Measurements from ENCODE around the gene FBXW11. TPM values are rescaled to one million over a fixed set of nuclear protein-coding genes. Genes with fewer than 3 reads are reported as not detected.

The FBXW11 gene
- total RNA-seq, 1 donor from 2014 or later: 64.7 TPM

- Histone ChIP-seq H3K4me2 (ENCODE audit: low read length) (peak overlapping the region; percentile 55), H3K9ac (ENCODE audit: low read length) (peak overlapping the region; percentile 9), H3K27ac (ENCODE audit: low read depth, low read length) (peak overlapping the region; percentile 70), H3K36me3 (ENCODE audit: insufficient read depth, low read length) (no peaks in the 10 kb centered on the region), H4K20me1 (ENCODE audit: insufficient read depth, low read length) (peaks cover 84% of the 10 kb centered on the region), H3K27me3 (ENCODE audit: insufficient read depth, low read length) (no peaks in the 10 kb centered on the region), H3K79me2 (ENCODE audit: insufficient read depth, low read length) (peaks cover 92% of the 10 kb centered on the region), H3K4me3 (ENCODE audit: insufficient read depth, low read depth, low read length) (no peak overlapping the region), H3K4me1 (ENCODE audit: insufficient read depth, low read length) (peaks cover 37% of the 10 kb centered on the region), H2AFZ (ENCODE audit: low read depth, low read length) (no peak overlapping the region), H3K9me3 (ENCODE audit: insufficient read depth, low read depth, low read length) (no peaks in the 10 kb centered on the region)
- no peaks in the 10 kb centered on the region for H3K27me3 Mint-ChIP-seq (ENCODE audit: low read depth, unreplicated experiment)
- H3K4me1 Mint-ChIP-seq (ENCODE audit: low read depth, unreplicated experiment): peaks cover 40% of the 10 kb centered on the region
- no peak overlapping the region for H3K4me3 Mint-ChIP-seq (ENCODE audit: unreplicated experiment)
- no peaks in the 10 kb centered on the region for H3K36me3 Mint-ChIP-seq (ENCODE audit: low read depth, unreplicated experiment)
- peak overlapping the region; percentile 92 for H3K27ac Mint-ChIP-seq (ENCODE audit: unreplicated experiment)
- no peaks in the 10 kb centered on the region for H3K9me3 Mint-ChIP-seq (ENCODE audit: unreplicated experiment)
- FAIRE-seq (no peak), DNase-seq (ENCODE audit: low read depth) (peak; percentile 84)
- TF ChIP-seq EZH2 (IDR thresholded peaks at IDR 0.05; ENCODE audit: insufficient read depth, low read length) (no peak), CTCF (IDR thresholded peaks at IDR 0.05; ENCODE audit: insufficient read depth, low read depth, low read length) (no peak)
Observed at GRCh38 chr5:171954721-171955120, 51.7 kb downstream of the FBXW11 start.

GRCh38 chr5:171953860-171954701 lies 52.4 kb downstream of the FBXW11 start:
- Histone ChIP-seq H2AFZ (ENCODE audit: low read depth, low read length) (no peak overlapping the region), H3K79me2 (ENCODE audit: insufficient read depth, low read length) (peaks cover 92% of the 10 kb centered on the region), H4K20me1 (ENCODE audit: insufficient read depth, low read length) (peaks cover 84% of the 10 kb centered on the region), H3K27me3 (ENCODE audit: insufficient read depth, low read length) (no peaks in the 10 kb centered on the region), H3K4me3 (ENCODE audit: insufficient read depth, low read depth, low read length) (peak overlapping the region; percentile 32), H3K9ac (ENCODE audit: low read length) (peak overlapping the region; percentile 30), H3K4me2 (ENCODE audit: low read length) (peak overlapping the region; percentile 55), H3K9me3 (ENCODE audit: insufficient read depth, low read depth, low read length) (no peaks in the 10 kb centered on the region), H3K36me3 (ENCODE audit: insufficient read depth, low read length) (no peaks in the 10 kb centered on the region), H3K4me1 (ENCODE audit: insufficient read depth, low read length) (peaks cover 37% of the 10 kb centered on the region), H3K27ac (ENCODE audit: low read depth, low read length) (peak overlapping the region; percentile 70)
- no peak for FAIRE-seq
- H3K36me3 Mint-ChIP-seq (ENCODE audit: low read depth, unreplicated experiment): no peaks in the 10 kb centered on the region
- H3K27me3 Mint-ChIP-seq (ENCODE audit: low read depth, unreplicated experiment): no peaks in the 10 kb centered on the region
- H3K27ac Mint-ChIP-seq (ENCODE audit: unreplicated experiment): peak overlapping the region; percentile 92
- DNase-seq (ENCODE audit: low read depth): peak; percentile 90
- H3K4me1 Mint-ChIP-seq (ENCODE audit: low read depth, unreplicated experiment): peaks cover 43% of the 10 kb centered on the region
- TF ChIP-seq EZH2 (IDR thresholded peaks at IDR 0.05; ENCODE audit: insufficient read depth, low read length): no peak
- no peaks in the 10 kb centered on the region for H3K9me3 Mint-ChIP-seq (ENCODE audit: unreplicated experiment)
- H3K4me3 Mint-ChIP-seq (ENCODE audit: unreplicated experiment): peak overlapping the region; percentile 64

GRCh38 chr5:171952021-171952420 lies 54.4 kb downstream of the FBXW11 start:
- Mint-ChIP-seq H3K4me1 (ENCODE audit: low read depth, unreplicated experiment) (peaks cover 36% of the 10 kb centered on the region), H3K36me3 (ENCODE audit: low read depth, unreplicated experiment) (no peaks in the 10 kb centered on the region), H3K9me3 (ENCODE audit: unreplicated experiment) (no peaks in the 10 kb centered on the region), H3K4me3 (ENCODE audit: unreplicated experiment) (no peak overlapping the region), H3K27ac (ENCODE audit: unreplicated experiment) (no peak overlapping the region), H3K27me3 (ENCODE audit: low read depth, unreplicated experiment) (no peaks in the 10 kb centered on the region)
- Histone ChIP-seq H3K27me3 (ENCODE audit: insufficient read depth, low read length) (no peaks in the 10 kb centered on the region), H2AFZ (ENCODE audit: low read depth, low read length) (no peak overlapping the region), H3K79me2 (ENCODE audit: insufficient read depth, low read length) (peaks cover 90% of the 10 kb centered on the region), H3K4me2 (ENCODE audit: low read length) (no peak overlapping the region), H3K36me3 (ENCODE audit: insufficient read depth, low read length) (no peaks in the 10 kb centered on the region), H3K4me1 (ENCODE audit: insufficient read depth, low read length) (peaks cover 30% of the 10 kb centered on the region), H3K9me3 (ENCODE audit: insufficient read depth, low read depth, low read length) (no peaks in the 10 kb centered on the region), H3K9ac (ENCODE audit: low read length) (no peak overlapping the region), H4K20me1 (ENCODE audit: insufficient read depth, low read length) (peaks cover 81% of the 10 kb centered on the region), H3K27ac (ENCODE audit: low read depth, low read length) (no peak overlapping the region), H3K4me3 (ENCODE audit: insufficient read depth, low read depth, low read length) (no peak overlapping the region)
- TF ChIP-seq CTCF (IDR thresholded peaks at IDR 0.05; ENCODE audit: insufficient read depth, low read depth, low read length) (no peak), EZH2 (IDR thresholded peaks at IDR 0.05; ENCODE audit: insufficient read depth, low read length) (no peak)
- no peak for FAIRE-seq
- no peak for DNase-seq (ENCODE audit: low read depth)

All from astrocyte (in vitro differentiated cells and primary cell).